HG02610 (cell line): ENCODE measurements around the gene AP1M1.

ENCODE experiments used
- ATAC-seq: cut with Tn5 transposase; IDR thresholded peaks from one replicate; pipeline ENCODE4 v1.9.1; 2021; ENCODE audit warnings: mild to moderate bottlenecking, moderate library complexity; ENCODE audit not compliant: unreplicated experiment

AP1M1 gene

GRCh38 chr19:16293118-16294091, 95.7 kb downstream of the AP1M1 start:
- no peak for ATAC-seq

- no peak for ATAC-seq
Observed at GRCh38 chr19:16295057-16295456, 97.3 kb downstream of the AP1M1 start.
